Panc1 (cell line): ENCODE results near the gene OXCT2. TPM values are rescaled to one million over a fixed set of nuclear protein-coding genes. Genes with fewer than 3 reads are reported as not detected.

Source experiments
- ATAC-seq: fragments of 200-7000 bp; cut with Tn5 transposase; 2 replicates; pipeline ENCODE4 v1.9.1; 2020; ENCODE audit warnings: mild to moderate bottlenecking, moderate library complexity
- BruUV-seq: library from RNA; stranded (reverse); fragments of 400-500 nt; replicated peaks from 2 replicates; lab custom pipeline; 2021; lab: Mats Ljungman, UMichigan
- CTCF ChIA-PET: fragments of 300-600 bp; sonication (Branson Sonifier 250); formaldehyde crosslinking; loops from one replicate; lab custom pipeline; 2022; ENCODE audit warnings: antibody characterized with exemption; lab: Charles Lee
- POLR2A ChIA-PET: fragments of 300-600 bp; sonication (Branson Sonifier 250); formaldehyde crosslinking; loops from one replicate; lab custom pipeline; 2022; ENCODE audit warnings: antibody characterized with exemption; lab: Charles Lee
- DNase-seq: peaks from one replicate; pipeline ENCODE4 v3.0.0-alpha.2; 2010; ENCODE audit warnings: low read depth, low spot score
- H3K27ac ChIP-seq: 2 replicates; pipeline ENCODE4 v1.5.1; 2011; ENCODE audit warnings: mild to moderate bottlenecking, low read length, inconsistent platforms
- H3K27me3 ChIP-seq: fragments of 200-500 bp; sonication (Bioruptor generic); 2 replicates; pipeline ENCODE4 v1.6.0; 2014; ENCODE audit warnings: low read length, inconsistent platforms; ENCODE audit not compliant: control insufficient read depth, insufficient read depth
- H3K36me3 ChIP-seq: fragments of 200-500 bp; sonication (Bioruptor generic); 2 replicates; pipeline ENCODE4 v1.5.1; 2014; ENCODE audit warnings: inconsistent platforms, mild to moderate bottlenecking, low read length, moderate library complexity; ENCODE audit not compliant: control insufficient read depth, insufficient read depth
- H3K4me1 ChIP-seq: 2 replicates; pipeline ENCODE4 v1.5.1; 2011; ENCODE audit warnings: inconsistent platforms, mild to moderate bottlenecking, low read length, moderate library complexity; ENCODE audit not compliant: control insufficient read depth, insufficient read depth
- H3K4me3 ChIP-seq, 2 experiments: 2 replicates each; pipeline ENCODE4 v1.5.1; 2011 to 2012; ENCODE audit warnings: low read depth in 2 of 2, low read length in 2 of 2, mild to moderate bottlenecking in 2 of 2, inconsistent platforms in 1 of 2, moderate library complexity in 1 of 2
- H3K9me3 ChIP-seq: fragments of 200-500 bp; sonication (Bioruptor generic); 2 replicates; pipeline ENCODE4 v1.5.1; 2014; ENCODE audit warnings: low read depth, mild to moderate bottlenecking, inconsistent platforms, low read length, moderate library complexity; ENCODE audit not compliant: control insufficient read depth, insufficient read depth
- CTCF ChIP-seq: fragments of 450-650 bp; IDR thresholded peaks from 2 replicates; pipeline ENCODE4 v1.5.1; 2017; ENCODE audit warnings: mild to moderate bottlenecking
- POLR2AphosphoS5 ChIP-seq: IDR thresholded peaks from 2 replicates; pipeline ENCODE4 v1.6.1; 2012; ENCODE audit warnings: mild to moderate bottlenecking, low read depth, low read length, moderate library complexity
- REST ChIP-seq, 2 experiments: IDR thresholded peaks; 2 replicates each; pipeline ENCODE4 v1.6.1; 2011 to 2012; ENCODE audit warnings: low read depth in 2 of 2, control low read depth in 1 of 2, low read length in 1 of 2, mild to moderate bottlenecking in 1 of 2, moderate library complexity in 1 of 2; ENCODE audit not compliant: insufficient read depth in 1 of 2
- SIN3A ChIP-seq: IDR thresholded peaks from 2 replicates; pipeline ENCODE4 v1.6.1; 2012; ENCODE audit warnings: low read depth, mild to moderate bottlenecking, low read length, moderate library complexity, borderline replicate concordance; ENCODE audit not compliant: insufficient read depth
- TCF7L2 ChIP-seq: IDR thresholded peaks from 2 replicates; pipeline ENCODE4 v1.6.1; 2011; ENCODE audit warnings: mild to moderate bottlenecking, low read depth, low read length, inconsistent platforms
- in situ Hi-C: cut with HindIII; loops from 2 replicates; pipeline ENCODE4 v1.10.0; 2016; ENCODE audit warnings: low sequenced_read_pairs, low pct_unique_long_range_greater_than_20kb
- intact Hi-C: fragments of 100-400 bp; cut with micrococcal nuclease; formaldehyde crosslinking; loops from one replicate; pipeline ENCODE4 v1.10.0; 2022; ENCODE audit not compliant: unreplicated experiment
- total RNA-seq: library from RNA; stranded (reverse); gene quantifications from one replicate; pipeline ENCODE4 v1.2.1, GENCODE V29; 2021; ENCODE audit not compliant: unreplicated experiment

Gene OXCT2
- total RNA-seq, 1 experiment from 2014 or later: 1.9 TPM

- no peak overlapping the region for H3K4me3 ChIP-seq
- H3K4me1 ChIP-seq: no peaks in the 10 kb centered on the region
- TSS peak; percentile 53 for BruUV-seq
- ChIA-PET CTCF (no interaction called here), POLR2A (interaction anchor here (0.5 kb wide), 1 partner anchor 167 kb away, joined by 3 read pairs; no protein-coding TSS in a partner anchor)
- ATAC-seq: no peak; the same call in 1 of the 2 replicates
- in situ Hi-C loops (no loop called here), intact Hi-C loops (no loop called here)
- H3K36me3 ChIP-seq: peaks cover 6% of the 10 kb centered on the region
- H3K27ac ChIP-seq: no peak overlapping the region
- TF ChIP-seq SIN3A (no peak), CTCF (no peak), POLR2AphosphoS5 (no peak), REST (IDR thresholded peaks at IDR 0.05; ENCODE audit: insufficient read depth in 1 of 2, low read depth in 2 of 2, low read length in 1 of 2) (no peak), TCF7L2 (no peak)
- no peaks in the 10 kb centered on the region for H3K27me3 ChIP-seq
- no peaks in the 10 kb centered on the region for H3K9me3 ChIP-seq
- no peak for DNase-seq
These were observed 17.8 kb downstream of the OXCT2 start for GRCh38 chr1:39753132-39754025.

GRCh38 chr1:39752703-39753102 is 18.4 kb downstream of the OXCT2 start:
- no TSS peak for BruUV-seq
- DNase-seq: no peak
- peaks cover 9% of the 10 kb centered on the region for H3K36me3 ChIP-seq
- H3K27me3 ChIP-seq: no peaks in the 10 kb centered on the region
- intact Hi-C loops (no loop called here), in situ Hi-C loops (no loop called here)
- H3K4me1 ChIP-seq: no peaks in the 10 kb centered on the region
- TF ChIP-seq CTCF: no peak
- no peak for TF ChIP-seq SIN3A
- no peak for TF ChIP-seq REST (IDR thresholded peaks at IDR 0.05; ENCODE audit: insufficient read depth in 1 of 2, low read depth in 2 of 2, low read length in 1 of 2)
- TF ChIP-seq POLR2AphosphoS5: no peak
- TF ChIP-seq TCF7L2: no peak
- no peaks in the 10 kb centered on the region for H3K9me3 ChIP-seq
- ChIA-PET CTCF (no interaction called here), POLR2A (interaction anchor here (0.5 kb wide), 1 partner anchor 386 kb away, joined by 3 read pairs; no protein-coding TSS in a partner anchor)
- no peak overlapping the region for H3K27ac ChIP-seq
- H3K4me3 ChIP-seq: no peak overlapping the region
- no peak for ATAC-seq
